ENCODE data around the gene SYCP2L. TPM values are rescaled to one million over a fixed set of nuclear protein-coding genes. Genes with fewer than 3 reads are reported as not detected.

Gene SYCP2L
- total and polyA plus RNA-seq, 2 experiments from 2014 or later: 10.5 to 11.0 TPM

DNA sequence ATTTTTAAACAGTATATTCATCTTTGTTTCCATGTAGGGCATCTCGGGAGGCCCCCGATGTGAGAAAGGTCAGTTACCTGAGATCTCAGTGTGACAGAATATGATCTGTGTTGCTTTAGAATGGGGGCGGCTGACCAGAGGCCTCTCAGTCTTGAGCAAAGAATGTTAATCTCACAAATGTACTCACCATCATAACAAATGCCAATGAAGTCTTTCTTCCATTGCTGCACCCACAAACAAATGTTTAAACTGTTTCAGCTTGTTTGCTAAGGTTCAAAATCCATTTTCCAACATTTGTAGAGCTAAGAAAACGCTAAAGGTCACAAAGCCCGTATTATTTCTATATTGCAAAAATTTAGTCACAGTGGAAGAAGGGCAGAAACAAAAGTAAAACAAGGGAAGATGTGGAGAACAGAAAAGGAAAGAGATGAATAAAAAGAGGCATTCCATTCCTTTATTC is 125.5 kb downstream of the SYCP2L start:
- Mint-ChIP-seq H3K36me3 (ENCODE audit: low read depth) (no peaks in the 10 kb centered on the region), H3K27ac (no peak overlapping the region), H3K9me3 (no peaks in the 10 kb centered on the region), H3K27me3 (ENCODE audit: insufficient read depth, low read depth, poor library complexity) (peaks cover 8% of the 10 kb centered on the region), H3K4me3 (no peak overlapping the region), H3K4me1 (peaks cover 26% of the 10 kb centered on the region)
- Histone ChIP-seq H4K20me1 (replicated peaks; ENCODE audit: insufficient read depth) (no peaks in the 10 kb centered on the region), H3K9me2 (ENCODE audit: insufficient read depth) (no peaks in the 10 kb centered on the region), H2AFZ (no peak overlapping the region), H3K27ac (ENCODE audit: low read depth) (no peak overlapping the region), H3K79me2 (replicated peaks; ENCODE audit: insufficient read depth) (no peaks in the 10 kb centered on the region), H3F3A (replicated peaks; ENCODE audit: low read depth) (no peaks in the 10 kb centered on the region), H3K4me1 (ENCODE audit: insufficient read depth) (peaks cover 14% of the 10 kb centered on the region; the same call in 1 of the 2 replicates), H3K4me3 (no peak overlapping the region), H3K27me3 (ENCODE audit: insufficient read depth) (no peaks in the 10 kb centered on the region), H3K4me2 (no peak overlapping the region), H3K36me3 (ENCODE audit: insufficient read depth) (no peaks in the 10 kb centered on the region)
- ATAC-seq (no peak), DNase-seq (ENCODE audit: low spot score) (no peak)
- TF ChIP-seq ZNF114 (CRISPR knock-in tag; IDR thresholded peaks at IDR 0.05) (no peak), JUNB (IDR thresholded peaks at IDR 0.05; ENCODE audit: unreplicated experiment) (no peak), STAT1 (IDR thresholded peaks at IDR 0.05; ENCODE audit: unreplicated experiment) (no peak), EZH2 (IDR thresholded peaks at IDR 0.05; ENCODE audit: low read depth, unreplicated experiment) (no peak), ZNF331 (CRISPR knock-in tag; IDR thresholded peaks at IDR 0.05; ENCODE audit: low read depth) (no peak), EZH2phosphoT487 (IDR thresholded peaks at IDR 0.05; ENCODE audit: unreplicated experiment) (no peak), NANOG (IDR thresholded peaks at IDR 0.05; ENCODE audit: borderline replicate concordance) (no peak), POLR2AphosphoS5 (IDR thresholded peaks at IDR 0.05; ENCODE audit: low read depth) (no peak), CREB1 (CRISPR knock-in tag; IDR thresholded peaks at IDR 0.05; ENCODE audit: low read depth) (no peak), ZNF462 (CRISPR knock-in tag; IDR thresholded peaks at IDR 0.05) (no peak)
- TF ChIP-seq, protein P1, sequence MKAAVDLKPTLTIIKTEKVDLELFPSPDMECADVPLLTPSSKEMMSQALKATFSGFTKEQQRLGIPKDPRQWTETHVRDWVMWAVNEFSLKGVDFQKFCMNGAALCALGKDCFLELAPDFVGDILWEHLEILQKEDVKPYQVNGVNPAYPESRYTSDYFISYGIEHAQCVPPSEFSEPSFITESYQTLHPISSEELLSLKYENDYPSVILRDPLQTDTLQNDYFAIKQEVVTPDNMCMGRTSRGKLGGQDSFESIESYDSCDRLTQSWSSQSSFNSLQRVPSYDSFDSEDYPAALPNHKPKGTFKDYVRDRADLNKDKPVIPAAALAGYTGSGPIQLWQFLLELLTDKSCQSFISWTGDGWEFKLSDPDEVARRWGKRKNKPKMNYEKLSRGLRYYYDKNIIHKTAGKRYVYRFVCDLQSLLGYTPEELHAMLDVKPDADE (IDR thresholded peaks at IDR 0.05): no peak
- TF ChIP-seq, protein P2, sequence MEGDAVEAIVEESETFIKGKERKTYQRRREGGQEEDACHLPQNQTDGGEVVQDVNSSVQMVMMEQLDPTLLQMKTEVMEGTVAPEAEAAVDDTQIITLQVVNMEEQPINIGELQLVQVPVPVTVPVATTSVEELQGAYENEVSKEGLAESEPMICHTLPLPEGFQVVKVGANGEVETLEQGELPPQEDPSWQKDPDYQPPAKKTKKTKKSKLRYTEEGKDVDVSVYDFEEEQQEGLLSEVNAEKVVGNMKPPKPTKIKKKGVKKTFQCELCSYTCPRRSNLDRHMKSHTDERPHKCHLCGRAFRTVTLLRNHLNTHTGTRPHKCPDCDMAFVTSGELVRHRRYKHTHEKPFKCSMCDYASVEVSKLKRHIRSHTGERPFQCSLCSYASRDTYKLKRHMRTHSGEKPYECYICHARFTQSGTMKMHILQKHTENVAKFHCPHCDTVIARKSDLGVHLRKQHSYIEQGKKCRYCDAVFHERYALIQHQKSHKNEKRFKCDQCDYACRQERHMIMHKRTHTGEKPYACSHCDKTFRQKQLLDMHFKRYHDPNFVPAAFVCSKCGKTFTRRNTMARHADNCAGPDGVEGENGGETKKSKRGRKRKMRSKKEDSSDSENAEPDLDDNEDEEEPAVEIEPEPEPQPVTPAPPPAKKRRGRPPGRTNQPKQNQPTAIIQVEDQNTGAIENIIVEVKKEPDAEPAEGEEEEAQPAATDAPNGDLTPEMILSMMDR (conservative IDR thresholded peaks at IDR 0.05; ENCODE audit: low read depth in 2 of 2): no peak
- TF ChIP-seq, protein P3, sequence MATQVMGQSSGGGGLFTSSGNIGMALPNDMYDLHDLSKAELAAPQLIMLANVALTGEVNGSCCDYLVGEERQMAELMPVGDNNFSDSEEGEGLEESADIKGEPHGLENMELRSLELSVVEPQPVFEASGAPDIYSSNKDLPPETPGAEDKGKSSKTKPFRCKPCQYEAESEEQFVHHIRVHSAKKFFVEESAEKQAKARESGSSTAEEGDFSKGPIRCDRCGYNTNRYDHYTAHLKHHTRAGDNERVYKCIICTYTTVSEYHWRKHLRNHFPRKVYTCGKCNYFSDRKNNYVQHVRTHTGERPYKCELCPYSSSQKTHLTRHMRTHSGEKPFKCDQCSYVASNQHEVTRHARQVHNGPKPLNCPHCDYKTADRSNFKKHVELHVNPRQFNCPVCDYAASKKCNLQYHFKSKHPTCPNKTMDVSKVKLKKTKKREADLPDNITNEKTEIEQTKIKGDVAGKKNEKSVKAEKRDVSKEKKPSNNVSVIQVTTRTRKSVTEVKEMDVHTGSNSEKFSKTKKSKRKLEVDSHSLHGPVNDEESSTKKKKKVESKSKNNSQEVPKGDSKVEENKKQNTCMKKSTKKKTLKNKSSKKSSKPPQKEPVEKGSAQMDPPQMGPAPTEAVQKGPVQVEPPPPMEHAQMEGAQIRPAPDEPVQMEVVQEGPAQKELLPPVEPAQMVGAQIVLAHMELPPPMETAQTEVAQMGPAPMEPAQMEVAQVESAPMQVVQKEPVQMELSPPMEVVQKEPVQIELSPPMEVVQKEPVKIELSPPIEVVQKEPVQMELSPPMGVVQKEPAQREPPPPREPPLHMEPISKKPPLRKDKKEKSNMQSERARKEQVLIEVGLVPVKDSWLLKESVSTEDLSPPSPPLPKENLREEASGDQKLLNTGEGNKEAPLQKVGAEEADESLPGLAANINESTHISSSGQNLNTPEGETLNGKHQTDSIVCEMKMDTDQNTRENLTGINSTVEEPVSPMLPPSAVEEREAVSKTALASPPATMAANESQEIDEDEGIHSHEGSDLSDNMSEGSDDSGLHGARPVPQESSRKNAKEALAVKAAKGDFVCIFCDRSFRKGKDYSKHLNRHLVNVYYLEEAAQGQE (IDR thresholded peaks at IDR 0.05; ENCODE audit: unreplicated experiment): no peak
